Gastrocnemius medialis (tissue), 4 donors: ENCODE results near the gene USP24. TPM values are rescaled to one million over a fixed set of nuclear protein-coding genes. Genes with fewer than 3 reads are reported as not detected.

Experiments used
- ATAC-seq, 2 donors: fragments of 150-250 bp; one replicate each; pipeline ENCODE4 v1.9.1; 2016
- DNase-seq, 2 donors: peaks; one replicate each; pipeline ENCODE4 v3.0.0-alpha.2; 2019
- H3K27ac ChIP-seq, 4 donors: fragments of 200-600 bp; sonication (generic); 1 replicate in 1 of 4; 2 replicates in 3 of 4; pipeline ENCODE4 v1.5.1; 2016 to 2018; ENCODE audit warnings: mild to moderate bottlenecking in 2 of 4, moderate library complexity in 1 of 4
- H3K27me3 ChIP-seq, 3 donors: fragments of 200-600 bp; sonication (generic) in 2 of 3; 1 replicate in 1 of 3; 2 replicates in 2 of 3; pipeline versions ENCODE4 v1.5.1 to v1.6.0; 2016 to 2019; ENCODE audit warnings: mild to moderate bottlenecking in 1 of 3, moderate library complexity in 1 of 3
- H3K36me3 ChIP-seq, 2 donors: fragments of 200-600 bp; sonication (generic) in 1 of 2; one replicate each; pipeline ENCODE4 v1.5.1; 2017 to 2018
- H3K4me1 ChIP-seq, 2 donors: fragments of 200-600 bp; sonication (generic) in 1 of 2; one replicate each; pipeline ENCODE4 v1.5.1; 2016 to 2017; ENCODE audit warnings: mild to moderate bottlenecking in 2 of 2
- H3K4me3 ChIP-seq, 4 donors: fragments of 200-600 bp; sonication (generic) in 3 of 4; 1 replicate in 1 of 4; 2 replicates in 3 of 4; pipeline ENCODE4 v1.5.1; 2016 to 2019; ENCODE audit warnings: mild to moderate bottlenecking in 2 of 4
- H3K9me3 ChIP-seq, 3 donors: fragments of 200-600 bp; sonication (generic) in 2 of 3; 1 replicate in 1 of 3; 2 replicates in 2 of 3; pipeline ENCODE4 v1.5.1; 2016 to 2019
- POLR2A ChIP-seq, 2 donors: fragments of 450-650 bp; IDR thresholded peaks; one replicate each; pipeline ENCODE4 v1.6.1; 2017; ENCODE audit warnings: antibody characterized with exemption in 2 of 2, mild to moderate bottlenecking in 2 of 2, moderate library complexity in 2 of 2
- in situ Hi-C, 4 donors: fragments of 200-750 bp; cut with MboI; loops; one replicate each; pipeline versions ENCODE4 v1.15.0 to v1.8.0; 2017; ENCODE audit warnings: low sequenced_read_pairs in 4 of 4
- intact Hi-C: fragments of 100-400 bp; cut with DNase I; formaldehyde crosslinking; loops from one replicate; pipeline ENCODE4 v1.15.1; 2023; ENCODE audit warnings: low total_unique reads
- total RNA-seq, 4 donors: library from RNA; depleted of rRNA; stranded (reverse); fragments of >200 nt; gene quantifications; one replicate each; pipeline versions ENCODE4 v1.1.0 to v1.2.3, GENCODE V29; 2016
- TF ChIP-seq, protein P1 (sequence below), 5 experiments: fragments of 450-650 bp in 3 of 5; fragments of 200-600 bp in 2 of 5; sonication (generic) in 2 of 5; IDR thresholded peaks in 4 of 5; conservative IDR thresholded peaks in 1 of 5; 1 replicate in 4 of 5; 2 replicates in 1 of 5; pipeline ENCODE4 v1.5.1; 2016 to 2019; ENCODE audit warnings: antibody characterized with exemption in 5 of 5, mild to moderate bottlenecking in 3 of 5, moderate library complexity in 3 of 5

USP24 gene
- total RNA-seq, 4 donors from 2014 or later, result 77.3 to 102 (median 90.8) TPM

DNA sequence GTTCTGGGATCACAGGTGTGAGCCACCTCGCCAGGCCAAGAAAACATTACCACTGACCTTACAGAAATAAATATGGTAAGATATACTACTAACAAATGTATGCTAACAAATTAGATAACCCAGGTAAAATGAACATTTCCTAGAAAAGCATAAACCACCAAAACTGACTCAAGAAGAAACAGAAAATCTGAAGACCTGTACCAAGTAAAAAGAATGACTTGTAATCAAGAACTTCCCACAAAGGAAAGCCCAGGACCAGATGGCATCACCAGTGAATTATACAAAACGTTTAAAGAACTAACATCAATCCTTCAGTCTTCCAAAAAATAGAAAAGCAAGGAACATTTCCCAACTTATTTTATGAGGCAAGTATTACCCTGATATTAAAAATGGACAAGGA, 29.3 kb downstream of the USP24 start:
- no peaks in the 10 kb centered on the region for H3K36me3 ChIP-seq
- H3K9me3 ChIP-seq, result no peaks in the 10 kb centered on the region
- H3K4me1 ChIP-seq, result peaks cover 20 to 24% of the 10 kb centered on the region in 2 donors
- no peak overlapping the region for H3K4me3 ChIP-seq
- intact Hi-C loops, result no loop called here
- no peak for ATAC-seq
- H3K27me3 ChIP-seq, result no peaks in the 10 kb centered on the region
- in situ Hi-C loops, result no loop called here
- no peak overlapping the region for H3K27ac ChIP-seq
- no peak for DNase-seq
- TF ChIP-seq POLR2A (IDR thresholded peaks at IDR 0.05), result no peak
- TF ChIP-seq, protein P1, sequence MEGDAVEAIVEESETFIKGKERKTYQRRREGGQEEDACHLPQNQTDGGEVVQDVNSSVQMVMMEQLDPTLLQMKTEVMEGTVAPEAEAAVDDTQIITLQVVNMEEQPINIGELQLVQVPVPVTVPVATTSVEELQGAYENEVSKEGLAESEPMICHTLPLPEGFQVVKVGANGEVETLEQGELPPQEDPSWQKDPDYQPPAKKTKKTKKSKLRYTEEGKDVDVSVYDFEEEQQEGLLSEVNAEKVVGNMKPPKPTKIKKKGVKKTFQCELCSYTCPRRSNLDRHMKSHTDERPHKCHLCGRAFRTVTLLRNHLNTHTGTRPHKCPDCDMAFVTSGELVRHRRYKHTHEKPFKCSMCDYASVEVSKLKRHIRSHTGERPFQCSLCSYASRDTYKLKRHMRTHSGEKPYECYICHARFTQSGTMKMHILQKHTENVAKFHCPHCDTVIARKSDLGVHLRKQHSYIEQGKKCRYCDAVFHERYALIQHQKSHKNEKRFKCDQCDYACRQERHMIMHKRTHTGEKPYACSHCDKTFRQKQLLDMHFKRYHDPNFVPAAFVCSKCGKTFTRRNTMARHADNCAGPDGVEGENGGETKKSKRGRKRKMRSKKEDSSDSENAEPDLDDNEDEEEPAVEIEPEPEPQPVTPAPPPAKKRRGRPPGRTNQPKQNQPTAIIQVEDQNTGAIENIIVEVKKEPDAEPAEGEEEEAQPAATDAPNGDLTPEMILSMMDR (IDR thresholded peaks at IDR 0.05 in 4 of 5, conservative IDR thresholded peaks at IDR 0.05 in 1 of 5), result no peak

DNA sequence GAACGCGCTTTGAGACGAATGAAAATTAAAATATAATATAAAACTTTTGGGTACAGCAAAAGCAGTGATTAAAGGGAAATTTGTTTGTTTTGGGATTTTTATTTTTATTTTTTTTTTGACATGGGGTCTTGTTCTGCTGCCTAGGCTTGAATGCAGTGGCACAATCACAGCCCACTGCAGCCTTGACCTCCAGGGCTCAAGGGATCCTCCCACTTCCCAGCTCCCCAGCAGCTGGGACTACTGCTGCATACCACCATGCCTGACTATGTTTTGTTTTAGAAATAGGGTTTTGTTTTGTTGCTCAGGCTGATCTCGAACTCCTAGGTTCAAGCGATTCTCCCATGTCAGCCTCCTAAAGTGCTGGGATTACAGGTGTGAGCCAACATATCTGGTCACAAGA, 30.3 kb downstream of the USP24 start:
- in situ Hi-C loops, result no loop called here
- TF ChIP-seq, protein P1 (IDR thresholded peaks at IDR 0.05 in 4 of 5, conservative IDR thresholded peaks at IDR 0.05 in 1 of 5), result no peak
- no peak for TF ChIP-seq POLR2A (IDR thresholded peaks at IDR 0.05)
- intact Hi-C loops, result no loop called here
- Histone ChIP-seq H3K4me1 (peaks cover 20 to 28% of the 10 kb centered on the region in 2 donors), H3K36me3 (no peaks in the 10 kb centered on the region), H3K27ac (no peak overlapping the region), H3K27me3 (no peaks in the 10 kb centered on the region), H3K9me3 (no peaks in the 10 kb centered on the region), H3K4me3 (no peak overlapping the region)
- no peak for ATAC-seq
- DNase-seq, result no peak

DNA sequence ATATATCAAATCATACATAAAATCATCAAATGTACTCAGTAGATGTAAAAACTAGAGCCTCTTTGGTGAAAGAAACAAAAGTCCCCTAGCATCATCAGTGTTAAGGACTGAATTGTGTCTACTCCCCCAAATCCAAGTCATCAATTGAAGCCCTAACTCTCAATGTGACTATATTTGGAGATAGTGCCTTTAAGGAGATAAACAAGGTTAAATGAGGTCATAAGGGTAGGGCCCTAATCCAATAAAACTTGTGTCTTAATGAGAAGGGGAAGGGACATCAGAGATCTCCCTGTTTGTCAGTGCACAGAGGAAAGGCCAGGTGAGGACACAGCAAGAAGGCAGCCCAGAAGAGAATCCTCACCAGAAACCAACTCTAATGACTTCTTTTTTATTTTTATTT, 33.5 kb downstream of the USP24 start:
- no peak for ATAC-seq
- no peak for DNase-seq
- intact Hi-C loops (no loop called here), in situ Hi-C loops (no loop called here)
- no peaks in the 10 kb centered on the region for H3K9me3 ChIP-seq
- TF ChIP-seq, protein P1 (IDR thresholded peaks at IDR 0.05 in 4 of 5, conservative IDR thresholded peaks at IDR 0.05 in 1 of 5), result no peak
- no peak for TF ChIP-seq POLR2A (IDR thresholded peaks at IDR 0.05)
- H3K4me1 ChIP-seq, result peaks cover 20 to 28% of the 10 kb centered on the region in 2 donors
- peak overlapping the region in 1 of 4 donors; percentile 11 for H3K27ac ChIP-seq
- no peaks in the 10 kb centered on the region for H3K27me3 ChIP-seq
- peaks cover 0 to 8% of the 10 kb centered on the region in 2 donors for H3K36me3 ChIP-seq
- H3K4me3 ChIP-seq, result no peak overlapping the region

DNA sequence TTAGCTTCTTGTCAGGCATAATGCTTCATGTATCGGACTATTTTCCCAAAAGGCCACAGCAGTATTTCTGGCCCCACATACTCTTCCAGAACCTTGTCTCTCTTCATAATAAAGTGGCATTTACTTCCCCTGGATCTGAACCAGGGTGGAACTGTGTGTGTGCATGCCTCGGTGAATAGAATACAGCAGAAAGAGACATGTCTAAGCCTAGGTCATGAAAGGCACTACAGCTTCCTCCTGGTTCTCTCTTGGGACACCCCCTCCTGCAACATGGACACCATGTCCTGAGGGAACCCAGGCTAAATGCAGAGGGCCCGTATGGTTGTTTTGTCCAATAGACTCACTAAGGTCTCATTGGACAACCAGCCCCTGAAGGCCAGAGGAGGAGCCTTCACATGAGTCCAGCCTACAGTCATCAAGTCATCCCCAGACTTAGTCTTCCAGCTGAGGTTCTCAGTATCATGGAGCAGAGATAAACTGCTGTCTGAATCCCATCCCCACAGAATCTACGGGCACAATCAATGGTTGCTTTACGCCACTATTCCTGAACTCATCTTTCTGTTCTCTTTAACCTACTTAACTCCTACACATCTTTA, 35.0 kb downstream of the USP24 start:
- no peak overlapping the region for H3K27ac ChIP-seq
- TF ChIP-seq POLR2A (IDR thresholded peaks at IDR 0.05), result no peak
- TF ChIP-seq, protein P1 (IDR thresholded peaks at IDR 0.05 in 4 of 5, conservative IDR thresholded peaks at IDR 0.05 in 1 of 5), result no peak
- no peaks in the 10 kb centered on the region for H3K9me3 ChIP-seq
- peaks cover 20 to 22% of the 10 kb centered on the region in 2 donors for H3K4me1 ChIP-seq
- ATAC-seq (no peak), DNase-seq (no peak)
- intact Hi-C loops (no loop called here), in situ Hi-C loops (no loop called here)
- H3K27me3 ChIP-seq, result no peaks in the 10 kb centered on the region
- H3K36me3 ChIP-seq, result peaks cover 0 to 8% of the 10 kb centered on the region in 2 donors
- H3K4me3 ChIP-seq, result no peak overlapping the region
